ENCODE results near the gene PARD6G. TPM values are rescaled to one million over a fixed set of nuclear protein-coding genes. Genes with fewer than 3 reads are reported as not detected.

PARD6G gene
- total RNA-seq, 1 donor from 2014 or later = 1.7 TPM

Other genes with a start within 250 kb of the PARD6G start
- gene RBFA, start 213.1 kb downstream of the PARD6G start, total RNA-seq = 19.1 TPM
- 6.8 TPM for gene ADNP2, start 138.3 kb downstream of the PARD6G start, total RNA-seq

Measured in Right ventricle myocardium superior (tissue), 1 donor.